ENCODE results near the gene WNT8B.

DNA sequence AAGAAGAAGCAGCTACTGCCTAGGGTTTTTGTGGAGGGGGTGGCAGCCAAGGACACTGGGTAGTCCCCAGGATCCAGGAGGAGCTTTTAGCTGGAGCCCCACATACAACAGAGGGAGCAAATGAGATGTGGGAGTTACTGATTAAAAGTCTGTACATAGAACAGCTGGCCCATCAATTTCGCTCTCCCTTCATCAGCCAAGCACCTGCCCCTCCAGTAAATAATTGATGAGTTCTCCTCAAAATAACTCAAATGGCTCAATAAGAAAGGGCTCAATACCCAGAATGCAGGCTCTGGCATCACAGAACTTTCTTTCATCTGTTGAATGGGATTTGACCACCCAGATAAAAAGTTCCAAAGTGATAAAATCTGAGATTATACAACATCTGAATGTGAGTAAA is 15.1 kb upstream of the WNT8B start:
- TF ChIP-seq POLR2A (IDR thresholded peaks at IDR 0.05), result no peak
- TF ChIP-seq EP300 (IDR thresholded peaks at IDR 0.05), result no peak
- TF ChIP-seq, protein P1, sequence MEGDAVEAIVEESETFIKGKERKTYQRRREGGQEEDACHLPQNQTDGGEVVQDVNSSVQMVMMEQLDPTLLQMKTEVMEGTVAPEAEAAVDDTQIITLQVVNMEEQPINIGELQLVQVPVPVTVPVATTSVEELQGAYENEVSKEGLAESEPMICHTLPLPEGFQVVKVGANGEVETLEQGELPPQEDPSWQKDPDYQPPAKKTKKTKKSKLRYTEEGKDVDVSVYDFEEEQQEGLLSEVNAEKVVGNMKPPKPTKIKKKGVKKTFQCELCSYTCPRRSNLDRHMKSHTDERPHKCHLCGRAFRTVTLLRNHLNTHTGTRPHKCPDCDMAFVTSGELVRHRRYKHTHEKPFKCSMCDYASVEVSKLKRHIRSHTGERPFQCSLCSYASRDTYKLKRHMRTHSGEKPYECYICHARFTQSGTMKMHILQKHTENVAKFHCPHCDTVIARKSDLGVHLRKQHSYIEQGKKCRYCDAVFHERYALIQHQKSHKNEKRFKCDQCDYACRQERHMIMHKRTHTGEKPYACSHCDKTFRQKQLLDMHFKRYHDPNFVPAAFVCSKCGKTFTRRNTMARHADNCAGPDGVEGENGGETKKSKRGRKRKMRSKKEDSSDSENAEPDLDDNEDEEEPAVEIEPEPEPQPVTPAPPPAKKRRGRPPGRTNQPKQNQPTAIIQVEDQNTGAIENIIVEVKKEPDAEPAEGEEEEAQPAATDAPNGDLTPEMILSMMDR (IDR thresholded peaks at IDR 0.05), result no peak
- TF ChIP-seq POLR2AphosphoS5 (IDR thresholded peaks at IDR 0.05), result no peak
